Hepatocyte (in vitro differentiated cells): ENCODE measurements around the gene FKBP14.

Source experiments
- CTCF ChIP-seq: fragments of 200-600 bp; sonication (generic); IDR thresholded peaks from 2 replicates; pipeline ENCODE4 v1.5.1; 2016; ENCODE audit warnings: antibody characterized with exemption, mild to moderate bottlenecking; ENCODE audit not compliant: poor library complexity
- EZH2 ChIP-seq: fragments of 200-600 bp; sonication (generic); IDR thresholded peaks from 2 replicates; pipeline ENCODE4 v1.6.1; 2016; ENCODE audit warnings: antibody characterized with exemption, mild to moderate bottlenecking, borderline replicate concordance

- TF ChIP-seq CTCF, result no peak
- TF ChIP-seq EZH2, result no peak
These were observed 37.9 kb downstream of the FKBP14 start for GRCh38 chr7:29988424-29989256.
